NCI-H1105 (cell line): Measurements from ENCODE around the gene CLDN1.

ENCODE experiments used
- DNase-seq: peaks from one replicate; lab custom pipeline; 2025; lab: John Stamatoyannopoulos, UW

The CLDN1 gene, protein sequence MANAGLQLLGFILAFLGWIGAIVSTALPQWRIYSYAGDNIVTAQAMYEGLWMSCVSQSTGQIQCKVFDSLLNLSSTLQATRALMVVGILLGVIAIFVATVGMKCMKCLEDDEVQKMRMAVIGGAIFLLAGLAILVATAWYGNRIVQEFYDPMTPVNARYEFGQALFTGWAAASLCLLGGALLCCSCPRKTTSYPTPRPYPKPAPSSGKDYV

DNA sequence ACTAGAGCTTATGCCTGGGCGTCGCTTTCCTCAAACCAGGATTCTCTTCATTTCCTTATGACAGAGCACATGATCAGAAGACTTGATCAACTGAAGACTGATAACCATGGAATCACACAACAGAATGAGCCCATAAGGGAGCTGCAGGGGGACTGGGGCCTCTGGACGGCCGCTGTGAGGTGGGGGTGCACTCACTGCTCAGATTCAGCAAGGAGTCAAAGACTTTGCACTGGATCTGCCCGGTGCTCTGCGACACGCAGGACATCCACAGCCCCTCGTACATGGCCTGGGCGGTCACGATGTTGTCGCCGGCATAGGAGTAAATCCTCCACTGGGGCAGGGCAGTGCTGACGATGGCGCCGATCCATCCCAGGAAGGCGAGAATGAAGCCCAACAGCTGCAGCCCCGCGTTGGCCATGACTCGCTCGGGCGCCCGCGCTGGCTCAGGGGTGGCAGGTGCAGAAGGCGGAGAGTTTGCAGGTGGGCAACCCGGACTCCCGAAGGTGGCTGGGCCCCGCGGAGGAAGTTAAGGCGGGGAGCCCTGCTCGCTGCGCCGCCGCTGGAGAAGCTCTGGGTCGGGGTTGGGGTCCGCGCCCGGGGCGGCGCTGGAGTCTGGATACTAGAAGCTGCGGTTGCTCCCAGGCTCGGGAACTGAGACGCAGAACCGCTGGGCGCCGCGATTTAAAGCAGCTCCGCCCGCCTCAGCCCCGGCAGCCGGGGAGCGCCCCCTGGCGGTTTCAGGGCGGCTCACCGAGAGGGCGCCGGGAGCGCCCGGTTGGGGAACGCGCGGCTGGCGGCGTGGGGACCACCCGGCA lies at the start of gene CLDN1:
Gene CLDN1 (minus strand): TSS at position 658 of the 815 bp plus-strand sequence. CDS start 240 bp downstream, at position 418.
- DNase-seq = peak; percentile 86

DNA sequence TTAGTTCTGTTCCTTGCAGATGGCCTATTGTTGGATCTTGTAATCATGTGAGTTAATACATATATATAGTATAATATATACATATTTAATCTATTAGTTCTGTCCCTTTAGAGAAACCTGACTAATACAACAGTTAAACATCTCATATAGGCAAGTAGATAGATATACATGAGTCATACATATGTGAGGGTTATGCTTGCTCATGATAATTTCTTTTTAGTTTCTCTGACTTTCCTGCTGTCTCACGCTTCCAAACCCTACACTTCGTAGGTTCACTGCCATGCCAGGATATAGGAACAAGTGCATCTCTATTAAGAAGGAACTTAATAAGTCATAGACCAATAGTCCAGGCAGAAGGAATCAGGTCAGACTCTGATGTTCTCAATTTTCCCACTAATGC lies 48.9 kb upstream of the CLDN1 start:
- DNase-seq = no peak

DNA sequence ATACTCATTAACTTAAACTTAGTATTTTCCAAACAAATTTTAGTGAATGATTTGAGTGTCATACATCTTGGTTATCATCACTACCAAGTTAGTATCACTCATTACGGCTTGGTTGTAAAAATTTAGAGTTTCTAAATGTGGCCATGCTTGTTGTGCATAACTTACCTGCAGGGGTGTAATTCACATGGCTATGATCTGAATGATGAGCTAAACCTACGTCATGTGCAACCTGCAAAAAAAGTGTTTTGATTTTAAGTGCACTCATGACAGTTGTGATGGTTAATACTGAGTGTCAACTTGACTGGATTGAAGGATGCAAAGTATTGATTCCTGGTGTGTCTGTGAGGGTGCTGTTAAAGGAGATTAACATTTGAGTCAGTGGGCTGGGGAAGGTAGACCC lies 48.1 kb upstream of the CLDN1 start:
- DNase-seq = no peak

DNA sequence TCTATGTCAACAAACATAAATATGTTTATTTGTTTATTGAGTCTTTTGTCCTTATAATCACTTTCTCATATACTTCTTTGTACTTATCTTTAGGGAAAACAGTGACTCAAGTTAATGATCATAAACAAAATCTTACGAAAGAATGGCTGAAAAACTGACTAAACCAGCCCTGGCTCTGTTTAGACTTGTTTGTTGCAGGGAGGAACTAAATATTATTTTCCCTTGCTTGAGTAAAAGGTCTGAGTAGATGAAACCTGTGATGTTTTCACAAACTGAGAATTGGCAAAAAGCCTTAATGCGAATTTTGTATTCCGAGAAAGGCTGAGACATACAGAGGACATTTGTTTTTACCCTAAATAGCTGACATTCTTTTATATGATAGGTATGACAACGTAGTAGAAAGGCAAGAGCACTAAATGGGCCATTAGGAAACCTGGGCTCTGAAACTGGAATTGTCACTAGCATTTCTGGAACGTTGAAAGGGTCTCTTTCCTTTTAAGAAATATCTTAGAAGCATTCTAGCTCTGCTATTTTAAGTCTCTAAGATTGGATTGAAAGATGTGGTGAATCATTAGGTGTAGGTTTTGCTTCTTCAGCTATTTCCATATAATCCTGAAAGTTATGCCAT lies 47.5 kb upstream of the CLDN1 start:
- DNase-seq = no peak

DNA sequence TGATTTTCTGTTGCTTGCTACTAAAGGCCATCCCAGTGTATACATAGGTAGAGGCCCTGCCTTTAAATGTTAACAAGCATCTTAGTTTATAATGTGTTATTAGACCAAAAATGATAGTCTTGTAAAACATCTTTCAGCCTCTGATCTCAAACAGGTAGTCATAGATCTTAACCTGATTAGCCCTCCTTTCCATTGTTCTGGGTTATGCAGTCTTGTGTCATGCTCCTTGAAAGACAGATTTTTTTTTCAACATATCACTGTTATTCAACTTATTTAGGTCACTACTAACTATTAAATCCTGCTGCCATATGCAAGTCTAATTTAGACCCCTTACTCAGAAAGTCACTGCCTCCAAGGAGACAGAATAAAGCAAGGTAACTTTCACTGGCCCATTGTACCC lies 46.6 kb upstream of the CLDN1 start:
- no peak for DNase-seq

DNA sequence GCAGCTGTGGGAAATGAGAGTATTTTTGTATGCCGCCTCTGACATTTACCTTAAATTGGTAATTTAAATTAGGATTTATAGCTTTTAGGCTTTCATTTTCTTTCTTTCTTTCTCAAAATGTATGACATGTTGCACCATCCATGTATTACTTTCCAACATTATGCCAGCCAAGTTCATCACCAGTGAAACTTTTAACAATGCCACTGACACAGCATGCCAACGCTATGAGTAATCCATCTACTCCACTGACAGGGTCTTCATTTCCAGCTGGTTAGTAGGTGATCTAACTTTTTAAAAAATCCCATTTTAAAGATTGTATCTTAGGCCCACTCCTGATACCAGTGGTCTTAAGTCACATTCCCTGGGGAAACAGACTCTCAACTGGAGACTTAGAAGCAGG lies 43.9 kb upstream of the CLDN1 start:
- DNase-seq = no peak

DNA sequence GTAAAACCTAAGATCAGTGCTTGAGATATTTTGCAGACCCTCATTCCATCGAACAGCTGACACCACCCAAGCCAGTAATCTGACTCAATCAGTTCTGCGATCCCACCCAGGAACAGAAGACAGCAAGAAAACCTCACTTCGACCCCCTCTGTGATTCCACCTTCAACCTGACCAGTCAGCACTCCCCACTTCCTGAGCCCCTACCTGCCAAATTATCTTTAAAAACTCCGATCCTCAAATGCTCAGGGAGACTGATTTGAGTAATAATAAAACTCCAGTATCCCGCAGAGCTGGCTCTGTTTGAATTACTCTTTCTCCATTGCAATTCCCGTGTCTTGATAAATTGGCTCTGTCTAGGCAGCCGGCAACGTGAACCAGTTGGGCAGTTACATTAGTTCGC lies 40.0 kb upstream of the CLDN1 start:
- no peak for DNase-seq

DNA sequence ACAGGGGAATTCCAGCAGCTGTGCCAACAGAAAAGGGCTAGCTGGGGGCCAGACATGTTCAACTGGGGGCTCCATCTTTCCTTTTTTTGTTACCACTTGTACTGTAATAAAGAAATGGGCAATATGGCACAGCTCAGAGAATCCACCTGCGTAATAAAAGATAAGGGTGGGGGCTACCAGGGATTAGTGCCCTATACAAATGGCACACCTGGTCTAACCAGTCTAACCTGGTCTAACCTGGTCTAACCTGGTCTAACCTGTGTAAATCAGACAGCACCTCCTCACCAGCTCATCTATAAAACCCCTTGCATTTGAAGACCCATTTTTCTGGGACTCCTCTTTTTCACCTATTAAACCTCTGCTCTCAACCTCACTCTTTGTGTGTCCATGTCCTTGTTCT lies 39.5 kb upstream of the CLDN1 start:
- no peak for DNase-seq

DNA sequence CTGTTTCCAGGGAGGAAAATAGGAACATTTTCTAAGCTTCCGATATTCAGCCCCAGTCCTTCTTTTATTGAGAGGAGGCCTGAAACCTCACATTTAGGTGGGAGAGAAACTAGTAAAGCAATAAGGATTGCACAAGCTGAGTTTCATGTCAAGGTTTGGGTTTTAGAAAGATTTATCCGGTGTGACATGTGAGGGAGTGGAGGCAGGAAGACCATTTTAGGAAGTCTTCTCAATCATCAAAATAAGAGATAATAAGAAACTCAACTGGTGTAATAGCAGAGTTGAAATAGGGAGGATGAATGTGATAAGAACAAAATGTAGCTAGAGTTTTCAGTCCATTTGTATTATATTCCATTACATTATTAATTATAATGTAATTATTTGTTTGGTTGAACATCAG lies 38.0 kb upstream of the CLDN1 start:
- no peak for DNase-seq

DNA sequence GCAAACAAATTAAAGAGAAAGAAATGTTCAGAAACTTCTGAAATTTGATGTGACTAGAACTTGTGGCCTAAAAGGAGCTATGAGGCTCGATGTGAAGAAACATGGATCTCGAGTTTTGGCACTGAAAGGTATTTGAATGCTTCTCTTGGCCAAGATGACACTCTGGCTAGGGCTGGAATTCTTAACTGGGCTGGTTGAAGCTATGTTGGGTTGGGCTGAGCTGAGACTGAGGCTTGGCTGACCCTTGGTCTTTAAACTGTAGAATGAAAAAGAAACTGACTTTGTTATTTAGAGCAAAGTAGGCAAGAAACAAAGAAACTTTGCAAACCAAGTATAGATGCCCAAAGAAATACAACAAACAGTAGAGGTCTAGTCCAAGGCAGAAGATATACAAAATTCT lies 37.6 kb upstream of the CLDN1 start:
- DNase-seq = no peak

DNA sequence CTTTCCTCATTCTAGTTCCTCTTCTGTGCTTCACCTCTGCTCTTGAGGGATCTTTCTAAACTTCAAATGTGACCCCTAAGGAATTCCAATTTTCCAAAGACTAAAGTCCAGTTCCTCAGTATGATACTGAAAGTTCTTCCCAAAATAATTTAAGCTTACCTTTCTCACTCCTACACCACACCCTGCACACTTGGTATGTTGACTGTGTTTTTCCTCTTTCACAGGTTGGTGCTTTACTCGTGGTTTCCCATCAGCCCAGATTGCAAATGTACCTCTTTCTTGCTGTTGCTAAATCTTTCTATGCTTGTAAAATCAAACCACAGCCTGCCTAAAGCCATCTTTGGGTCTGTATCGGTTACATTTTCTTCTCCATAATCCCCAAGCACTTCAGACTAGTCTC lies 35.2 kb upstream of the CLDN1 start:
- no peak for DNase-seq

DNA sequence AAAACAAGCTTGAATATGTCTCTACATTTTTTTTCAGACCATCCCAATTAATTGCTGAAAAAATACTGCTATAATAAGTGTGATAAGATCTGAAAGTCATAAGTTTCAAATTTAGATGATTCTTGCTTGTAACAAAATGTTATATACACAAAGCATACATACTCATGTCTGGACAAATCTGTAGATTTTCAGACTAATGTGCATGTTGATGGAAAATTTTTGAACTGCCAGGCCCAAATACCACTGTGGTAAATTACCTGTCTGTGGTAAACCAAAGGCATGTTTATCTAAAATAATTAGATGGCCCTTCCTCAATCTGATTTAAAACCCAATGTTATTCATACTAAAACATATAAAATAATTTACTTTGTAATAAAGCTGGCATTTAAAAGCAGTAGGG lies 34.0 kb upstream of the CLDN1 start:
- DNase-seq = no peak

DNA sequence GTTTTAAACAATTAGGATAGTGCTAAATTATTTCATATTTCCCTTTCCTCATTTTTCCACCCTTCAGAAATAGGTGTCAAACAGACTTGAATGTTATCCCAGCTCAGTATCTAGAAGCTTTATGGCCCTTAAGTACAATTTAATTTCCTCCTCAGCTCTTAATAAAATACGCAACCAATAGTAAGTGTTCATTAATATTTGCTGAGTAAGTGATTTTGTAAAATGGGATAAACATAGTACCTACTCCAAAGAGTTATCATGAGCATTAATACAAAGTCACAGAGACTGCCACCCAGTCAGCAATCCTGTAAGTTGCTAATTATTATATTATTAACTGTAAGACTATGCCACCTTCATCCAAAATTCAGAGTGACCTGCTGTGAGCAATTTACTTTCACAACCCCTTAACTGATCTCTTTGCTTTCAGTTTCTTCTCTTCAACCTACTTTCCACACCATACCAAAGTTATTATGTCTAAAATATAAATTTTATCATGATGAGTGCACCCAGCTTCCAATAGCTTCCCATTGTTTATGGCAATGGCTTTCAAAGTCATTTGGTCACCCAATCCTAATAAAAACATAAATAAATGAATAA lies 30.7 kb upstream of the CLDN1 start:
- no peak for DNase-seq

DNA sequence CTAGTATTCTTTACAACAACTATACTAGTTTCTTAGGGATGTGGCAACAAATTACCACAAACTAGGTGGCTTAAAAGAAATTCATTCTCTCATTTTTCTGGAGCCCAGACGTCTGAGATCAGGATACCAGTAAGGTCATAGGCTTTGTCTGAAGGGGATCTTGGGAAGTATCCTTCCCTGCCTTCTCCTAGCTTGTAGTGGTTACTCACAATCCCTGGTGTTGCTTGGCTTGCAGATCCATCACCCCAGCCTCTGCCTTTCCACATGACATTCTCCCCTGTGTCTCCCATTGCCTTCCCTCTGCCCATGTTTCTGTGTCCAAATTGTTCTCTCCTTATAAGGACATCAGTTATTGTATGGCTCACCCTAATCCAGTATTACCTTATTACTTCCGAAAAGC lies 24.3 kb upstream of the CLDN1 start:
- DNase-seq = no peak

DNA sequence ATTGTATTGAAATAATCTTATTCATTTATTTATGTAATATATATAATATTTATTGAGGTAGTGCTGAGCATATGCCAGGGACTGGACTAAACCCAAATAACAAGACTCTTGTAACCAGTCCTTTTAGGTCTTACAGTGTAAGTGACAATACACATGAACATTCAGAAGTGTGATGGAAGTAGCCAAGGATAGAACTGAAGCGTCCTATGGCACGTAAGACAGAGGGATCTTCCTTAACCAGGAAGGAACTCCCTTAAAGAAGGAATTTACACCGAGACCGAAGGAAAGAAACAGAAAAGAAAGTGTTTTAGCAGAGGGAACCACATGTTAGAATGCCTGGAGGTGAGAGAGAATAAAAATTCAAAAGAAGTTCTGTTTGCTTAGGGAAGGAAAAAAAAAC lies 23.6 kb upstream of the CLDN1 start:
- DNase-seq = no peak

DNA sequence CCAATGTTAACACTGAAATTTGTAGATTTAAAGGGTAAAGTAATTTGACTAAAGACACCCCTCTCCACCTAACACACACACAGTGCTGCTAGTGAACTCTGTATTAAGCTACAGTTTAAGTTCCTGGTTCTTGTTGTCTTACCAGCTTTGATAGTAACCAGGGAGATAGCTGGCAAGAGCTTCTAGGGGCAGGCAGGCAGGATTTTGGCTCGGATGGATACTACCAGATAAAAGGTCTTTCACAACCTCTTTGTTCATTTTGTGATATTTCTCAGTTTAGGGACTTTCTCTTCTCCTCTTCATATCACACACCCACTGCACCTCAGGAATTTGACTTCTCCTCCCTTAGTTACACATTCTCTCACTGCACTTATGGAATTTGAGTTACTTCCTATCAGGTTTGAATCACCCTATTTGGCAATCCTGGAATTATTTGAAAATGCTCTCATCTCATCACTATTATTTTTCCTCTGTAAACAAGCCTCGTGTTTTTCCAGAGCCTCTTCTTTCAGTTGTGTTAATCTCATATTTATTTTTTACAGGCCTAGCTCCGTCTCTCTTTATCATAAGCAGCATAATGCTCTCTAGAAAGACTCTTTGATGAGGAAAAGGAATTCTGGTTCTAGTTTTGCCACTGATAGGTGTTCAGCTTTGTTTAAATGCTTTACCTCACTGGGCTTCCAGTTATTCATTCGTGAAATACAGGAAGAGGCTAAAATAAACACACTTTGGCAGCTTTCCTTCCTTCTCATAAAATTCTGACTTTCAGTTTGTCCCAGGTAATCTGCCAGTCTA lies 23.0 kb upstream of the CLDN1 start:
- DNase-seq = no peak

DNA sequence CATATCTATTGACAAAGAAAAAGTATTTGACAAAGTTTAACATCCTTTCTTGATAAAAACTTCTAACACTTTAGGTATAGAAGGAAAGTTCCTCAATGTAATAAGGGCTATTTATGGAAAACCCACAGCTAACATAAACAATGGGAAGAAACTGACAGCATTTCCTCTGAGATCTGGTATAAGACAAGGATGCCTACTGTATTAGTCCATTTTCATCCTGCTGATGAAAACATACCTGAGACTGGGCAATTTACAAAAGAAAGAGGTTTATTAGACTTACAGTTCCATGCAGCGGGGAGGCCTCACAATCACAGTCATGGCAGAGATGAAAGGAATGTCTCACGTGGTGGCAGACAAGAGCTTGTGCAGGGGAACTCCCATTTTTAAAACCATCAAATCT lies 17.8 kb upstream of the CLDN1 start:
- DNase-seq = no peak

DNA sequence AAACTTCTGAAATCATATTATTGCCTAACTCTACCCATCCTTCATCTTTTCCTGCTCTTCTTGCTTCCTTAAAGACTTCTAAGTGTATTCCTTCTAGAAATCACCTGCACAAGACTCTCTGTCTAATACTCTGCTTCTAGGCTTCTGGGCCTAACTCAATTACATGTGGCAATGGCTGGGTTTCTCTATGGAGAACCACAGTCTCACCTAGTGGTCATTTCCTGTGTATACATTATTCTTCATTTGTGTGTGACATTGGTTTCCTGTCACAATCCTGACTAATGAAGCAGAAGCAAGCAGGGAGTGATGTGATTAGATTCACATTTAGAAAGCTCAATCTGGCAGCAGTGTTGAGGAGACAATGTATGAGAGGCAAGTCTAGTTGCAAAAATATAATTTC lies 16.9 kb upstream of the CLDN1 start:
- DNase-seq = no peak

DNA sequence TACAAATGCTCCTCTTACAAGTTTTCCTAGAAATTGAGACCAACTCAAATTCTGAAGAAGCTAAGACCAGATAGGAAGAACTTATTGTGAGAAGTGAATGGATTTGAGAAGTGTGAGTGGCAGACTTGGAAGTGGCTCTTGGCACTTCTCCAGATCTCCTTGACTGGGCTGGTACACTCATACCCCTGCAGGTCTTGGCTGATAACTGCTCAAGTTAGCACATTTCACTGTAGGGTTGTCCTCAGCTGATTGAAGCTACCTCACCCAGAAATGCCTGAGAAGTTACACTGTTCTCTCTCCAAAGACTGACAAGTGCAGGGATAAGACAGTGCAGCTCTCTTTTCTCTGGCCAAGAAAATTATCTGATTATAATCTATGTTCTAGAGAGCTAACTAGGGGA lies 16.5 kb upstream of the CLDN1 start:
- no peak for DNase-seq

DNA sequence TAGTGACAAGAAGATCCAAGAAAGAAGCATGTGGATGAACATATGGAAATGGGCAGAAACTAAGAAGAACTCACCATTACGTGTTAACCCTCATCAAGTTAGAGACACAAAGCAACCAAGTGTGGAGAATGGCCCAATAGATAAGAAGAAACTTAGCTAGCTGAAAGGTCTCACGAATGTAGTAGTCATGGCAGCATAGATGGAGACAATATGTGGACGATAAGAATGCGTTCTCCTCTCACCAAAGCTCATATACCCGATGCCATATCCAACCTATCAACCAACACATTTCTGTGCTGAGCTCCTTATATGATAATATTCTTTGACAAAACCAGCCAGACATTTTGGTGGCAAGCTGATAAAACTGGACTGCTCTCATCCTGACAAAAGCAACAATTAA lies 15.1 kb upstream of the CLDN1 start:
- DNase-seq = no peak

DNA sequence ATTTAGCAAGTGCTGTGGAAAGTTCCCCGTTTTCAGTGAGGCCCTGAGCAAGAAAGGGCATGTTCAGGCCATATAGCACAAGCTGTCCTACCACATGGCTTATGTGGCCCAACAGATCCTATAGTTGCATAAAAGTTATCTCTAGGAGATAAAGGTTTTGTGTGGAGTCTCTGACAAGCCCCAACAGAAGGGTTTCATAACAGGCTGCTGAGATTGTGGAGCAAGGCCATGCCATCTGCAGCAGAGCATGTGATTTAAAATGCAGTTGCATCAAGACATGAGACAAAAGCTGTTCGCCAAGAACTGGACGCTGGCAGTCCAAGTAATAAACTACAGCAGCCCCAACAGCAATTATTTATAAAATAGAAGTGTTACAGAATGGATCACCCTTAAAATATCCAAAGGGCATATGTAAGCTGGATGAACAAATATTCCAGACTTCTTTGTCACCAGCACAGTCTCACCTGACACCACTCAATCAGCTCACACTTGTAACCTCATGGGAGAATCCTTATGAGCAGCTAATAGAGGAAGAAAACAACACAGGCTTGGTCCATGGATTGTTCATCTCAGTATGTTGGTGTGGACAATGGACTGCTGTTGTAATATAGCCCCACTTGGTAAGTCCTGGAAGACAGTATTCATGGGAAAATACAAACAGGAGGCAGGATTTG lies 14.4 kb upstream of the CLDN1 start:
- DNase-seq = no peak

DNA sequence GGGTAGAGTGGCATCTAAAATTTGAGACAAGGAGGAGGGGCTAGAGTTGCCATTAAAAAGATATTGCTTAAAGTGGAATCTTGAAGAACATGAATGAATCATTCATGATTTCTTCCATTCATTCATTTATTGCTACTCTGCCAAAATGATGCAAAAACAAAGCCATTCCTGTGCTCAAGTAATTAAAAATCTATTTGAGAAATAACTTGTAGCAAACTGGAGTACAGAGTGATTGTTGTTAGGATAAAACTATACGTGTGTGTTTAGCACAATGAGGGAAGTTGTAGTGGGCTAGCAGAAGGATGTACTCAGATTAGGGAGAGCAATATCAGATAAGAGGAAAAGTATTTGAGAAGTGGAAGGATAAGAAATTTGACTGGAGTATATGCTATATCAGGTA lies 11.7 kb upstream of the CLDN1 start:
- no peak for DNase-seq
